Activated T-cell treated with anti-CD3 and anti-CD28 coated beads, Interleukin-2, amount 50 U/mL, for 48 hours (primary cell): ENCODE data around the gene MTMR3.

ENCODE experiments used
- DNase-seq, 2 experiments: peaks; one replicate each; pipeline ENCODE4 v3.0.0-alpha.2; 2020

MTMR3 gene

DNA sequence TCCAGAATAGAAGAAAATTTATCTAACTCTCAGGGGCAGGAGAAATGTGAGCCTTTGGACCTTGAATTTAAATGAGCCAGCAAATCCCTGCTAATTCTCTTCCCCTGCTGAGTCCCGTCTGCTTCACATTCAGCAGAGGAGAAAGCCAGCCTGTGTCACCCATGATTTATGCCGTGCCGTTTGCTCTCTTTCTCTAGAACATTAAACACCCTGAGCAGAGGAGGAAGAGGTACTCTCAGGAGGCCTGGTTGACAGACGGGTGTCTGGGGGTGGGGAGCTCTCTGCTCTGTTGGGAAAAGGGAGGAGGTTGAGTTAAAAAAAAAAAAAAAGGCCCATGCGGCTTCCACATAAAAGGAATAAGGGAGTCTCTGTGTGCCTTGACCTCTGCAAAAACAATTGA lies 11.3 kb upstream of the MTMR3 start:
- DNase-seq, result no peak

DNA sequence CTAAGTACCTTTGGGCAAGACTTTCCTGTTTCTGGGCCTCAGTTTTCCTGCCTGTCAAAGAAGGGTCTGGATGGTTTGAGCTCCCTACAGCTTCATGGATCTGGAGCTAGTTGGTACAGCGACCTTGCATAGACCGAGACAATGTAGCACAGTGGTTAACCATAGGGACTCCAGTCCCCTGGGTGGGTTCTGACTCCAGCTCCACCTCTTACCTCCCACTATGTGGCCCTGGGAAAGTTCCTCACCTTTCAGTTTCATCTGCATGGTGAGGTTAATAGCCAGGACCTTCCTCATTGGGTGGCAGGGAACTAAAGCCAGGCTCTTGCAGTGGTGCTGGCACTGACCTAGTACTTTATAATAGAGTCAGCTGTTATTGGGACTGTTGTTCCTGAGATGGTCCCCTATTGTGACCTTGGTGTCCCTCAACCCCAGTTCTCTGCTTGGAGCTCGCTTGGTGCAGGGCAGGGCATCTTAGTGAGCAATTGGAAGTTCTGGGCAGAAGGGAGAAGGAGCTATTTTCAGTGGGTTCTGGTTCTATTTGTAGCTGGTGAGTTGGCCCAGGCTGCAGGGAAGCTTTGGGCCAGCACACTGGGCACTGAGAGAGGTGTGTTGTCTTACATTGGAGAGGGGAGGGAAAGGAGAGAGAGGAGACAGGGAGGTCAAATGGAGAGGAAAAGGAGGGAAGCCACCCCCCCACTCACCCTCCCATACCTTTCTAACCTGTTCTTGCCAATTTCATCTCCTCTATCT lies 10.7 kb upstream of the MTMR3 start:
- DNase-seq, result no peak

DNA sequence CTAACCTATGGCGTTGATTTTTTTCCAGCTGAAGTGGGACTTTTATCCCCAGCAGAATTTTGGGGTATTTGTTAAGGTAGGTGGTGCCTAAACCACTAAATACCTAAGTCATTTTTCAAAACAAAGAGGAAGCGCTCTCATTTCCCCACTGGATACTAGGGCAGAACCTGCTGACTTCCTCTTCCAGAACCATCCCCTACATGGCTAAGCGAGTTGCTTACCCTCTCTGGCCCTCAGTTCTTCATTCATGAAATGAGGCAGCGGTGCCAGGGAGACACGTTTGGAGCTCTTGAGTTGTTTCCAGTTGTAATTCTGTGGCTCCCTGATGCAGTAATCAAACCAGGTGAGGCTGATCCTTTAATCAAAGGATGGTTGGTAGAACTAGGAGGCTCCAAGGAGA lies 10.0 kb upstream of the MTMR3 start:
- DNase-seq, result no peak

DNA sequence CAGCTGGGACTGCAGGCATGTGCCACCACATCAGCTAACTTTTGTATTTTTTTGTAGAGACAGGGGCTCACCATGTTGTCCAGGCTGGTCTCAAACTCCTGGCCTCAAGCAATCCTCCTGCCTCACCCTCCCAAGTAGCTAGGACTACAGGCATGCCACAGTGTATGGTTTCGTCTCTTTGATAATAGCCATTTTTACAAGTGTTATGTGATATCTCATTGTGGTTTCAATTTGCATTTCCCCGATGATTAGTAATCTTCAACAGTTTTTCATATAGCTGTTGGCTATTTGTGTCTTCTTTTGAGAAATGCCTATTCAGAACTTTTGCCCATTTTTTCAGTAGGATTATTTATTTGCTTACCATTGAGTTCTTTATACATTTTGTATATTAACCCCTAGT lies 9.0 kb upstream of the MTMR3 start:
- DNase-seq, result no peak

DNA sequence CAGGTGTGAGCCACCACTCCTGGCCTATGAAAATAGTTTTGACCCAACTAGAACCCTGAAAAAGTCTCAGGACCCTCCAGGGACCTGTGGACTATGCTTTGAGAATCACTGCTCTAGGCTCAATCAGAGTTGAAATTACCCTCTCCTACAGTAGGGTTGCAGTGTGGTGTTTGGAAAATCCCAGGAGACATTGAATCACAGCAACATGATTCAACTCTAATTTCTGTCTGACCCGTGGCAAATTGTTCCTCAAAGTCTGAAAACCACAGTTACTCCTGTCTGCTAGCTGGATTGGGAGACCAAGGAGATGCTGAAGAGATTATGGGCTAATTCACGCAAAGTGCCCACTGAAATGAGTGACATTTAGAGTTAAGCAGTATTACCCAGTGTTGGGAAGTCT lies 5.4 kb upstream of the MTMR3 start:
- no peak for DNase-seq

DNA sequence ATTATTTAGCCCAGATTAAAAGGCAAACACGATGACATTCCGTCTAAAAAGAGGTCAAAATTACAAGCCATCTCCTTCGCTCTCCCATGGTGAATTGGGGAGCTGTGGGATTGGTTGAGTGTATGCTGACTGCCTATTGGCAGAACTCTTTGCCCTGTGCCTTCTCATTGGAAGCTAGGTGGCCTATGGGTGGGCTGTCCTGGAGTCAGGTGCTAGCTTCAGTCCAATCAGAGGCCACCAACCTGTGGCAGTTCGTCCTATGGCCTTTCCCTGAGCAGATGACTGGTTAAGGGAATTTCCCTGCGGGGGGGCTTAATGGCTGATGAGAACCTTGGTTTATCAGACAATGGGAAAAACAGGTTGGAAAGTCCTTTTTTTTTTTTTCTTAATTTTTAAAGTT lies 3.2 kb upstream of the MTMR3 start:
- DNase-seq, result peak in 1 of 2 experiments; percentile 32

DNA sequence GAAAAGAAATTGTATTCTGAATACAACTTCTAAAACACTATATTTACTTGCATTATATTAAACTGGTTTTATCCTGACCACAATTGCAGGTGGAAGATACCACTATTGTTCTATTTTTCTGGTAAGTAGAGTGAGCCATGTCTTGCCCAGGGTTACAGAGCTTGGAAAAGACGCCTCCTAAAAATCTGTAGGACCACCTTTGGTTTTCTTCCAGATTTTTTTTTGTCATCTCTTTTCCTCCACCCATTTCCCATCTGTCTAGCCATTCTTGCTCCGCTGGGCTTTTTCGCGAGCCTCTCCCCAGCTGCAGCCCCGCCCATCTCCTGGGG lies 294 bp upstream of the MTMR3 start:
- DNase-seq, result no peak

DNA sequence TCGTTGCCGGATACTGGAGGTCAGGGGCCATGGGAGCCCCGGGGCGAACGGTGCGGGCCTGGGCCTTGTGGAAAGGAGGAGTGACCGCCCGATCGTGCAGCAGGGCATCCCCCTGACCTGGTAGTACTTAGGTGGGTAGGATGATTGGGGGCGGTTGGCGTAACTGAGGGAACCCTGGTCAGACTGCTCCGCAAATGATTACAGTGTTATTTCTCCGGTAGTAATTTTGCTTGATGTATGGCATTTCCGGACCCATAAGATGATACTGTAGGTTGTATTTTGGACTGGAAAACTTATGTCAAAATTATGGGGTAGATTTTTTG lies 762 bp downstream of the MTMR3 start:
- no peak for DNase-seq

DNA sequence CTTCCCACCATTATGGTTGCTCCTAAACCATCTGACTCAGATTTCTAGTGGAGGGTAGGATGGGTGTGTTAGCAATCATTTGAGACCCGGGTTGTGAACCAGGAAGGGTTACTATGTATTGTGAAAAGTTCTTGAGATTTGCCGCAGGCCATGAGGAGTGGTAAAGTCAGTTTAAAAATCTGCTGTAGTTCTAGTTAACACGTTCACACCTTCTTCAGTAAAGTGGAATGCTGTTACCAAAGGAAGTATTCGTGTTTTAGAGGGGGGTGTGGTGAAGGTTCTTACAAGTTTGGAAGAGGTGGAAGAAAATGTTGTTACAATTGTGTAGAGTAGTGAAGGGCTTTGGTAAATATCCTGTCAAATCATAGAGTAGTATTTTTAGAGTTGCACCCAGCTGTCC lies 2.6 kb downstream of the MTMR3 start:
- no peak for DNase-seq

DNA sequence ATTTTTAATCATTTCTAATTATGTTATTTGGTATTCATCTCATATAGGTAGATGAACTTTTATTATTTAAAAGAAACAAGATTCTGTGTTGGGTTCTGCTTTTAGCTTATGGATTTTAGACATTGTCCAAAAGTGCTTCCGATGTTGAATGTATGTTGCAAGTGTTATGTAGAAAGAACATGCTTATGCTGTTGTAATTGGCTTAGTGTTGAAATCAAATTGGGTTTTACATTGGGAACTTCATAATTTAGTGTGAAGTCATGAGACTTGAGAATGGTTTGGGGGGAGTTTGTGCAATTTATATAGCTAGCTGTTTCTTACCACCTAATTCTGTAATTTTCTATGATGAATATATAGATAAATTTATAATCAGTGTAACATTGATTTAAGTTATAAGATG lies 3.6 kb downstream of the MTMR3 start:
- DNase-seq, result no peak

DNA sequence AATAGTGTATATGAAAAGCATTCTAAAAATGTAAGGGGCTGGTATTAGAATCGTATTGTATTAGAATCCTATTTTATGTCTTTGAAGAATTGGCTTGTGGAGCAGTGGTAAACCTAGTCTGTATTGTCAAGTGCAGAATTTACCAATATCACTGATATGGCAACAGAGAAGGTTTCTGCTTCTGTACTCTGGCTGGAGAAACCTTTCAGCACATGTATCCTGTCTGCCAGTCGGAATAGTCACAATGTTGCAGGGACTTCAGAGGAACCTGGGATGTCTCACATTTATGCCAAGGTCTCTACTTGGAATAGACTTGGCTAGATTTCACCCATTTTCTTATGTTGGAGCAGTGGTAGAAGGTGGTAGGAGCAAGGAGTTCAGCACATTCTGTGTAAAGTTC lies 4.4 kb downstream of the MTMR3 start:
- DNase-seq, result no peak

DNA sequence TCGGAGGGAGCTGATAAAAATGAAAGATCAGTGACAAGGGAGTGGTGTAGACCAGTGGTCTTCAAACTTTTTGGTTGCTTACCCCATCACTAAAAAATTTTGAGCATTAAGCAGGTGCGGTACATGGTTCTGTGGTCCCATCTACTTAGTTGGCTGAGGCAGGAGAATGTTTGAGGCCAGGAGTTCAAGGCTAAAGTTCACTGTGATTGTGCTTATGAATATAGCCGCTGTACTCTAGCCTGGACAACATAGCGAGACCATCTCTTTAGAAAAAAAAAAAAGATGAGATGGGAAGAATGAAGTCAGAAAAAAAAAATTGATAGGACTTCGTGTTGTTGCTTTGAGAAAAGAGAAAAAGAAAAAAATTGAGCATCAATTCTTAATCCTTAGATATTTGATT lies 7.8 kb downstream of the MTMR3 start:
- DNase-seq, result no peak

DNA sequence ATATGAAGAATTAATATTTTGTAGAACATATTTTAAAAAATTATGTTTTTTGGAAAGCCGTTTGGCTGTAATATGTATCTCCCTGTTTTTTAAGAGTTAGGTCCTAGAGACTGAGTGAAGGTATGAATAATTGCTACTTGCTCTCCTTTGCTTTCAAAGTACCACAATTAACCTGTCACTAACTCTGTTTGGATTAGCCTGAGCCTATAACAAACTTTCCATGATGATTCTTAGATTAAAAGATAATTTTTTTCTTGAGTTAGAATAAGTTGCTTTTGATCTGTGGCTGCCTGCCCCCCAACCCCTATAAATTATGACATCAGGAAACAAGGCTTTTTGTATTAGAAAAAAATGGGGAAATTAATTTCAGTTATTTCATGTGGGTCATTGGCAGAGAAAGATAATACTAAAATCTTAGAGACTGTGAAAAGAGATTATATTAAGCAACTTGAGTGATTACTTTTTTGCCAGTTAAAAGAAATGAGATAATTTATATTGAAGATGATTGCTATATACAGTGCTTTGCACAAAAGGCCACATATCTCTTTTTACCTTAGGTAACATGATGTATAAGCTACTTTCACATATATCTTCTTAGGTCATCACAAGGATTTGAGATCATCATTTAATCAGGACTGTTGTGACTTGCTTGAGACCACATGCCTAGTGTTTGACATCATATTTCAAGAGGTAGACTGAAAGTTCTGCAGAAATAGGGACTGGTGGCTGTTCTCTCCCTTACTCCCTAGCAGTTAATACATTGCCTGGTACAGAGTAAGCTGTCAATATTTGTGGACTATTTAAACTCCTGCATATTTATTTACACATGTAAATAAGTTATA lies 9.6 kb downstream of the MTMR3 start:
- DNase-seq, result no peak

DNA sequence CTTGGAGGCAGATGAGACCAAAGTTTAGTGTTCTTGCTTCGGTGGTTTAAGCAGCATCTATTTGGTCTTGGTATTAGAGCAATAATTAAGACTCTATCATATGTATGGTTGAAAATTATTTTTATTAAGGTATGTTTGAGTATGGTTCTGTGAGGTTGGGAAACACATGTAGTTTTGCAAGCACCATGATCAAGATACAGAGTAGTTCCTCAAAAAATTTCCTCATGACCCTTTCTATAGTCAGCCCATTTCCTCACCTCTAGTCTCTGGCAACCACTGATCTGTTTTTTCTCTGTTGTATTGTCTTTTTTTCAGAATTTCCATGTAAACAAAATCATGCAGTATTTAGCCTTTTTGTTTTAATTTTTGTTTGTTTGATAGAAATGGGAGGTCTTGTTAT lies 18.4 kb downstream of the MTMR3 start:
- no peak for DNase-seq

DNA sequence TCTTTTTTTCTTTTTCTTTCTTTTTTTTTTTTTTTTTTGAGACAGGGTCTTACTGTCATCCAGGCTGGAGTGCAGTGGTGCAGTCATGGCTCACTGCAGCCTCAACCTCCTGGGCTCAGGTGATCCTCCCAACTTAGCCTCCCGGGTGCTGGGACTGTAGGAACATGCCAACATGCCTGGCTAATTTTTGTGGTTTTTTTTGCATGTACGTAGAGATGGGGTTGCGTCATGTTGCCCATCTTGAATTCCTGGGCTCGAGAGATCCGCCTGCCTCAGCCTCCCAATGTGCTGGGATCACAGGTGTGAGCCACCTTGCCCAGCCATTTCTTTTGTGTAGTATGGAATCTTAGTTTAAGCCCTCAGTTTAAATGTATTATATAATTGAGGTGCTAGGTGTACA lies 20.4 kb downstream of the MTMR3 start:
- no peak for DNase-seq

DNA sequence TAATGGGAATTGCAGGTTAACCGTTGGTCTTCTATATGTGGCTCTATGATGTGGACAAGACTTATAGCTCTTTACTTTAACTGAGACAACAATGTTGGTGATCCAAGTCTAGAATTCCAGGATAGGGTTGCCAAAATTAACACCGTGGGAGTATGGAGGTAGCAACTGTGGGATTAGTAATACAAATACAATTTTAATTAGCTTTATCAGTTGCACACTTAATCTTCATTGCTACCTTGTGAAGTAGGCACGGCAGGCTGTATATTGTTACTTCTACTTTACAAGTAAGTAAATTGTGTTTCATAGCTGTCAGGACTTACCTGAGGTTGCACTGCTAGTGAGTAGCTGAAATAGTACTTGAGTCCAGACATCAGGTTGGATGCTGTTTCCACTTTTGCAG lies 21.0 kb downstream of the MTMR3 start:
- no peak for DNase-seq

DNA sequence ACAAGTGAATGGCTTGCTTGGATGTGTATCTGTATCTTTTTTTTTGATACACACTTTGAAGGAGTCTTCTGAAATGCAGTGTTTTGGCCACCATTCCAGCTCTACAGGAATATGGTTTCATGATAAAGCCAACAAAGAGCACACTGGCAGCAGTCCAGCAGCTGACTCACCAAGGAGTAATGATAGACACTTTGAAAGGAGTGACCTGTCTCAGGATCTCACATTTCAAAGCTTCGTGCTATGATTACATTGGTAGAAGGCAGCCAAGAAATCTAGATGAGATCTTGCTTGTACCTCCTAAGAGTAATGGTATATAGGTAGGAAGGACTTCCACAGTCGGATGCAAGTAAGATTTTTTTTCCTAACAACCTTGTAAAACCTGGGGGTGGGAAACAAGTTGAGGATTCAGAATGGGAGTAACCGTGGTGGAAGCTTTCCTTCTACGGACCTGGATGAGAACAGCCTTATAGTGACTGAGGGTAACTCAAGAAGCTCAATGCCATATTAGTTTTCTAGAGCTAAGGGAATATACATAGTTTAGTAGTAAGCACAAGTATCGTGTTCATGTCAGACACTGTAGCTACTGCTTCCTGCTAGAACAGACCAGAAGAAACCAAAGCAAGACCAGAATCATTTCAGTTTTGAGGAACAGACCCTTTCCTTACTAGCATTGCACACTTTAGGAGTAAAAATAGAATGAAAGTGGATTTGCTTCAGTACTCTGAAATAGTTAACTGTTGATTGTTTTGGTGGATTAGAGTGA lies 25.0 kb downstream of the MTMR3 start:
- DNase-seq, result peak; percentile 27 to 37

DNA sequence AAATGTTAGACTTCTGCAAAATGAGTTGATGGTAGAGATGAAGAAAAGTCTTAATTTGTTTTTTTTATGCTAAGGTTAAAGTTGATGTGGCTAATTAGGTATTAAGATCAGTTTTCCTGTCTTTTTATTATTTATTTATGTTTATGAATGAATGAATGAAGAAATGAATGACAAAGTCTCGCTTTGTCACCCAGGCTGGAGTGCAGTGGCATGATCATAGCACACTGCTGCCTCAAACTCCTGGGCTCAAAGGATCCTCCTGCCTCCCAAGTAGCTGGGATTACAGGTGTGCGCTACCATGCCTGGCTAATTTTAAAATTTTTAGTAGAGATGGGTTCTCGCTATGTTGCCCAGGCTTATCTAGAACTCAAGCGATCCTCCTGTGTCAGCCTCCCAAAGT lies 29.2 kb downstream of the MTMR3 start:
- no peak for DNase-seq

DNA sequence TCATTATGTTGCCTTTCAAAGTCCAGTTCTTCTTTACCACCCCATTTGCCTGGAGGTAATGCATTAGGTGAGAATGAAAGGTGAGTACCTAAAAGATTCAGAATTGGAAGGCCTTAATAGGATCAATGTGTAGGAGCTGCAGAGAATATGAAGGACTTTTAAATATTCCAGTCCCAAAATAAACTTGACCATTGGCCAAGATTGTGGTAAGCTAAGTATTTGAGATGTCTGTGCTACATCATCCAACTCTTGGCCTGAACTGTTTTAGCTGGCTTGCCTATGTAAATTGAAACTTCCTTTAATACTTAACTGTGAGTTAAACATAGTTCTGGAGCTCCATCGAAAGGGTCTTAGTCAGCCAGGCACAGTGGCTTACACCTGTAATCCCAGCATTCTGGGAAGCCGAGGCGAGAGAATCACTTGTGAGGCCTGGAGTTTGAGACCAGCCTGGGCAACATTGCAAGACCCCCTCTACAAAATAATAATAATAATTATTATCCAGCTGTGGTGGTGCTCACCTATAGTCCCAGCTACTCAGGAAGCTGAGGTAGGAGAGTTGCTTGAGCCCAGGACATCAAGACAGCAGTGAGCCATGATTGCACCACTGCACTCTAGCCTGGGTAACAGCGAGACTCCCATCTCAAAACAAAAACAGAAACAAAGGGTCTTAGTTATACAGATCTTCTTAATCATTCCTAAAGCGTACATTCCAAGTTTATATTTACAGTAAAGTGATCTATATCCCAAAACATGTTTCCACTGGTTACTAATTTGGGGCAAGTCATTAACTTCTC lies 29.8 kb downstream of the MTMR3 start:
- DNase-seq, result no peak

DNA sequence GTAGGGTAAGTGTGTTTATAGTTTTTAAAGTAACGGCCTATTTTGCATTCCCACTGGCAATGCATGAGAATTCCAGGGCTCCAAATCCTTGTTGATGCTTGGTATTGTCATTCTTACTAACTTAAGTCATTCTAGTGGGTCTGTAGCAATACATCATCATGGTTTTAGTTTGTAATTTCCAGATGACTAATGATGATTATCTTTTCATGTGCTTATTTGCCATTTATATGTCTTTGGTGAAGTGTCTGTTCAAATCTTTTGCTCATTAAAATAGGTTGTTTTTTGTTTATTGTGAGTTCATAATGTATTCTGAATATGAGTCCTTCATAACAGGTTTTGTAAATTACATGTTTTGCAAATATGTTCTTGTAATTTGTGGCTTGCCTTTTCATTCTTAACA lies 31.2 kb downstream of the MTMR3 start:
- no peak for DNase-seq

DNA sequence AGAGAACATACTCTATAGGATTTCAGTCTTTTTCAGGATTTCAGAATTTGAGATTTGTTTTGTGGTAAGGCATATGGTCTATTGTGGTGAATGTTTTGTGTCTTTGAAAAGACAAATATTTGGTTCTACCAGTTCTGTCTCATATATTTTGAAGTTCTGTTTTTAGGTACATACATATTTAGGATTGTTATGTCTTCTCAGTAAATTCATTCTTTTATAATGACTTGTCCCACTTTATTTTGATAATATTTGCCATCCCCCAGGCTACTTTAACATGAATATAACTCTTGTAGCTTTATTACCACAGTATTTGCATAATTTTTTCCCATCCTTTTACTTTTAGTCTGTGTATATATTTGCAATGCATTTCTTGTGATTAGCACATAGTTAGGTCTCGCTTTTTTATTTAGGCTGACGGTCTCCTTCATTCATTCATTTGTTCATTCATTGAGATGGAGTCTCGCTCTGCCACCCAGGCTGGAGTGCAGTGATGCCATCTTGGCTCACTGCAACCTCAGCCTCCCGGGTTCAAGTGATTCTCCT lies 32.1 kb downstream of the MTMR3 start:
- no peak for DNase-seq

DNA sequence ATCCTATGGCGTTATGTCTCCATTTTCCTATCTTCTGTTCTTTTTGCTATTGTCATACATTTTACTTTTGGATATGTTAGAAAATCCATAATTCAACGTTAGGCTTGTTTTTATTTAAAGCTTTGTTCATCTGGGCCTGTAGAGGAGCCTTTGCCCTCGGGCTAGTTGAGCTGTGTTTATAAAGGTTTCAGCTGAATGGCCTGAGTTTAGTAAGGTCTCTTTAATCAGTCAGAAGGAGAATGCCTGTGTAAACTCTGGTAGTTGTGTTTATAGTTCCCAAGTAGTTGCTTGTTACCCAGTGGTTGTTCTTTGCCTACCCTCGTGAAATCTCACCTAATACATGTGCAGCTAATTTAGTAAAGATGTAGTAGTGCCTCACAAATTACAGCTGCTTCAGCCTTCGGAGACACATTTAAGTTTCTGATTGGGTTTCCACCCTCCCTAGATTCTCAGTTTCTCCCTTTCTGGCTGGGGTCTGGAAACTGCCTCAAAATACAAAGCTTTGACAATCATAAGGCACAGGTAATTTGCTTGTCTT lies 33.1 kb downstream of the MTMR3 start:
- no peak for DNase-seq
